Keratinocyte (primary cell): ENCODE data around the gene TTBK1. TPM values are rescaled to one million over a fixed set of nuclear protein-coding genes. Genes with fewer than 3 reads are reported as not detected.

Experiments
- DNase-seq: peaks from one replicate; pipeline ENCODE4 v3.0.0-alpha.2; 2011; ENCODE audit warnings: low read depth, missing footprints, low spot score
- FAIRE-seq: peaks from 2 replicates; lab custom pipeline; 2011; peaks lifted over from hg19 to GRCh38; lab: Jason Lieb, UNC
- H2AFZ ChIP-seq: 2 replicates; pipeline ENCODE4 v1.6.0; 2012; ENCODE audit warnings: low read length, control low read depth, inconsistent platforms; ENCODE audit not compliant: control insufficient read depth
- H3K27ac ChIP-seq: 2 replicates; pipeline ENCODE4 v1.5.1; 2011; ENCODE audit warnings: low read length; ENCODE audit not compliant: control insufficient read depth, insufficient read depth
- H3K27me3 ChIP-seq: 3 replicates; pipeline ENCODE4 v1.6.0; 2011; ENCODE audit warnings: low read length; ENCODE audit not compliant: control insufficient read depth, insufficient read depth; ENCODE audit errors: extremely low read depth
- H3K36me3 ChIP-seq, 2 experiments: 2 replicates in 1 of 2; 3 replicates in 1 of 2; pipeline ENCODE4 v1.5.1; 2011; ENCODE audit warnings: low read length in 2 of 2, mild to moderate bottlenecking in 1 of 2; ENCODE audit not compliant: control insufficient read depth in 2 of 2, insufficient read depth in 2 of 2; ENCODE audit errors: extremely low read depth in 1 of 2
- H3K4me1 ChIP-seq: 3 replicates; pipeline ENCODE4 v1.5.1; 2011; ENCODE audit warnings: low read length; ENCODE audit not compliant: control insufficient read depth, insufficient read depth; ENCODE audit errors: extremely low read depth
- H3K4me2 ChIP-seq: 3 replicates; pipeline ENCODE4 v1.6.0; 2011; ENCODE audit warnings: low read depth, low read length; ENCODE audit not compliant: control insufficient read depth, insufficient read depth; ENCODE audit errors: extremely low read depth
- H3K4me3 ChIP-seq, 3 experiments: fragments of 200-600 bp in 1 of 3; sonication (generic) in 1 of 3; 2 replicates in 2 of 3; 3 replicates in 1 of 3; pipeline ENCODE4 v1.5.1; 2011 to 2016; ENCODE audit warnings: low read length in 3 of 3, mild to moderate bottlenecking in 3 of 3, control low read depth in 2 of 3, inconsistent platforms in 1 of 3, low read depth in 1 of 3, mixed read lengths in 1 of 3, mixed run types in 1 of 3, moderate library complexity in 1 of 3; ENCODE audit not compliant: control insufficient read depth in 2 of 3, insufficient read depth in 2 of 3; ENCODE audit errors: extremely low read depth in 1 of 3
- H3K79me2 ChIP-seq: 2 replicates; pipeline ENCODE4 v1.6.0; 2012; ENCODE audit warnings: low read length; ENCODE audit not compliant: control insufficient read depth, insufficient read depth
- H3K9ac ChIP-seq: 3 replicates; pipeline ENCODE4 v1.6.0; 2011; ENCODE audit warnings: low read length; ENCODE audit not compliant: control insufficient read depth, insufficient read depth; ENCODE audit errors: extremely low read depth
- H3K9me1 ChIP-seq: 3 replicates; pipeline ENCODE4 v1.6.0; 2011; ENCODE audit warnings: low read length; ENCODE audit not compliant: control insufficient read depth, insufficient read depth; ENCODE audit errors: extremely low read depth
- H3K9me3 ChIP-seq: 2 replicates; pipeline ENCODE4 v1.5.1; 2012; ENCODE audit warnings: low read depth, low read length; ENCODE audit not compliant: control insufficient read depth
- H4K20me1 ChIP-seq: 3 replicates; pipeline ENCODE4 v1.6.0; 2011; ENCODE audit warnings: low read length; ENCODE audit not compliant: control insufficient read depth, insufficient read depth; ENCODE audit errors: extremely low read depth
- CTCF ChIP-seq, 3 experiments: IDR thresholded peaks in 1 of 3; conservative IDR thresholded peaks in 1 of 3; optimal IDR thresholded peaks in 1 of 3; 2 replicates in 2 of 3; 3 replicates in 1 of 3; pipeline versions ENCODE3 to v1.5.1; 2011; ENCODE audit warnings: low read length in 3 of 3, mild to moderate bottlenecking in 3 of 3, moderate library complexity in 2 of 3, control low read depth in 1 of 3, inconsistent platforms in 1 of 3; ENCODE audit not compliant: insufficient read depth in 2 of 3; ENCODE audit errors: extremely low read depth in 1 of 3
- EZH2 ChIP-seq: IDR thresholded peaks from one replicate; pipeline ENCODE4 v1.6.1; 2012; ENCODE audit warnings: inconsistent platforms, mild to moderate bottlenecking, low read length, moderate library complexity
- dilution Hi-C: fragments of 300-500 bp; cut with MboI; formaldehyde crosslinking; loops from one replicate; pipeline ENCODE4 v1.7.0; 2020; ENCODE audit warnings: low sequenced_read_pairs; ENCODE audit not compliant: extremely low pct_ligation_motif_present
- polyA plus RNA-seq, 5 experiments: library from polyadenylated mRNA; depleted of rRNA in 3 of 5; stranded (reverse) in 3 of 5; stranded (forward) in 1 of 5; unstranded in 1 of 5; fragments of >200 nt; gene quantifications; 1 replicate in 1 of 5; 2 replicates in 3 of 5; 3 replicates in 1 of 5; pipeline versions ENCODE4 v1.2.1 to v1.2.3, GENCODE V29; 2011 to 2012; ENCODE audit warnings: missing spikeins in 2 of 5, low read depth in 1 of 5, low replicate concordance in 1 of 5

TTBK1 gene
- polyA plus RNA-seq, 1 donor (not counting 4 experiments of a cell fraction or from before 2014, with no cell fraction given): not detected

- no peaks in the 10 kb centered on the region for H3K79me2 ChIP-seq
- H3K9me3 ChIP-seq: no peaks in the 10 kb centered on the region
- TF ChIP-seq CTCF (optimal IDR thresholded peaks at IDR 0.05 in 1 of 3, IDR thresholded peaks at IDR 0.05 in 1 of 3, conservative IDR thresholded peaks at IDR 0.05 in 1 of 3; ENCODE audit: extremely low read depth in 1 of 3, insufficient read depth in 2 of 3, low read length in 3 of 3) (no peak), EZH2 (no peak)
- FAIRE-seq: no peak
- DNase-seq: no peak
- H3K36me3 ChIP-seq: no peaks in the 10 kb centered on the region
- no peak overlapping the region for H3K4me2 ChIP-seq
- peaks cover 6% of the 10 kb centered on the region for H3K4me1 ChIP-seq
- no peak overlapping the region for H2AFZ ChIP-seq
- H3K4me3 ChIP-seq: no peak overlapping the region
- H3K9ac ChIP-seq: no peak overlapping the region
- no peaks in the 10 kb centered on the region for H3K9me1 ChIP-seq
- H3K27me3 ChIP-seq: no peaks in the 10 kb centered on the region
- no peak overlapping the region for H3K27ac ChIP-seq
- no peaks in the 10 kb centered on the region for H4K20me1 ChIP-seq
- dilution Hi-C loops: no loop called here
Observed at GRCh38 chr6:43313813-43314212, 70.5 kb downstream of the TTBK1 start.

GRCh38 chr6:43318011-43318410 lies 74.7 kb downstream of the TTBK1 start:
- TF ChIP-seq CTCF (optimal IDR thresholded peaks at IDR 0.05 in 1 of 3, IDR thresholded peaks at IDR 0.05 in 1 of 3, conservative IDR thresholded peaks at IDR 0.05 in 1 of 3; ENCODE audit: extremely low read depth in 1 of 3, insufficient read depth in 2 of 3, low read length in 3 of 3) (no peak), EZH2 (no peak)
- no peaks in the 10 kb centered on the region for H4K20me1 ChIP-seq
- H3K9me1 ChIP-seq: no peaks in the 10 kb centered on the region
- no peaks in the 10 kb centered on the region for H3K9me3 ChIP-seq
- no peaks in the 10 kb centered on the region for H3K4me1 ChIP-seq
- H3K36me3 ChIP-seq: no peaks in the 10 kb centered on the region
- H3K4me3 ChIP-seq: no peak overlapping the region
- H3K4me2 ChIP-seq: no peak overlapping the region
- no peaks in the 10 kb centered on the region for H3K27me3 ChIP-seq
- no peak for DNase-seq
- dilution Hi-C loops: no loop called here
- no peak overlapping the region for H2AFZ ChIP-seq
- FAIRE-seq: no peak
- no peak overlapping the region for H3K27ac ChIP-seq
- no peaks in the 10 kb centered on the region for H3K79me2 ChIP-seq
- no peak overlapping the region for H3K9ac ChIP-seq
